Activated CD8-positive, alpha-beta T cell treated with anti-CD3 and anti-CD28 coated beads for 36 hours (primary cell): Measurements from ENCODE around the gene DEPDC5. TPM values are rescaled to one million over a fixed set of nuclear protein-coding genes. Genes with fewer than 3 reads are reported as not detected.

Experiments
- ATAC-seq: fragments of 200-7000 bp; cut with Tn5 transposase; one replicate; pipeline ENCODE4 v1.10.0; 2021; ENCODE audit warnings: mild to moderate bottlenecking, moderate library complexity
- CTCF ChIA-PET: fragments of 350-600 bp; sonication (Branson Sonifier 250); formaldehyde crosslinking; loops from one replicate; lab custom pipeline; 2021; ENCODE audit warnings: antibody characterized with exemption; lab: Charles Lee
- POLR2A ChIA-PET: fragments of 350-600 bp; sonication (Branson Sonifier 250); formaldehyde crosslinking; loops from one replicate; lab custom pipeline; 2021; ENCODE audit warnings: antibody characterized with exemption; lab: Charles Lee
- DNase-seq: peaks from one replicate; pipeline ENCODE4 v3.0.0-alpha.2; 2020
- H3K27ac Mint-ChIP-seq: one replicate; pipeline ENCODE4 v1.8.0; 2021; ENCODE audit warnings: mild to moderate bottlenecking, mixed read lengths
- H3K27me3 Mint-ChIP-seq: one replicate; pipeline ENCODE4 v1.8.0; 2021; ENCODE audit warnings: mixed read lengths
- H3K36me3 Mint-ChIP-seq: one replicate; pipeline ENCODE4 v1.8.0; 2021; ENCODE audit warnings: low read depth, mixed read lengths
- H3K4me1 Mint-ChIP-seq: one replicate; pipeline ENCODE4 v1.8.0; 2021; ENCODE audit warnings: low read depth, mixed read lengths
- H3K4me3 Mint-ChIP-seq: one replicate; pipeline ENCODE4 v1.8.0; 2021; ENCODE audit warnings: mild to moderate bottlenecking, moderate library complexity, mixed read lengths
- H3K9me3 Mint-ChIP-seq: one replicate; pipeline ENCODE4 v1.8.0; 2021; ENCODE audit warnings: mixed read lengths
- CTCF ChIP-seq: fragments of 200-600 bp; IDR thresholded peaks from one replicate; pipeline ENCODE4 v1.8.0; 2022; ENCODE audit warnings: antibody characterized with exemption, mild to moderate bottlenecking
- intact Hi-C: fragments of 100-400 bp; cut with micrococcal nuclease; formaldehyde crosslinking; loops from one replicate; pipeline ENCODE4 v1.10.0; 2022
- total RNA-seq, 2 experiments: library from RNA; stranded (reverse); gene quantifications; one replicate each; pipeline ENCODE4 v1.2.3, GENCODE V29; 2021

The DEPDC5 gene
- total RNA-seq, 2 experiments from 2014 or later: 31.6 to 36.4 TPM

GRCh38 chr22:31818481-31819392, 64.9 kb downstream of the DEPDC5 start:
- H3K27me3 Mint-ChIP-seq: no peaks in the 10 kb centered on the region
- TF ChIP-seq CTCF: no peak
- intact Hi-C loops: no loop called here
- DNase-seq (peak; percentile 35), ATAC-seq (peak; percentile 34)
- ChIA-PET POLR2A (interaction anchor here (0.8 to 0.9 kb wide), 2 partner anchors 11 to 16 kb away, joined by 3 to 4 read pairs; no protein-coding TSS in a partner anchor), CTCF (interaction anchor here (1.2 kb wide), 1 partner anchor 152 kb away, joined by 5 read pairs; no protein-coding TSS in a partner anchor)
- peaks cover 17% of the 10 kb centered on the region for H3K4me1 Mint-ChIP-seq
- H3K9me3 Mint-ChIP-seq: no peaks in the 10 kb centered on the region
- H3K4me3 Mint-ChIP-seq: no peak overlapping the region
- peaks cover 52% of the 10 kb centered on the region for H3K36me3 Mint-ChIP-seq
- H3K27ac Mint-ChIP-seq: peak overlapping the region; percentile 9

- TF ChIP-seq CTCF: no peak
- Mint-ChIP-seq H3K27ac (no peak overlapping the region), H3K4me1 (peaks cover 17% of the 10 kb centered on the region), H3K36me3 (peaks cover 51% of the 10 kb centered on the region), H3K27me3 (no peaks in the 10 kb centered on the region), H3K4me3 (no peak overlapping the region), H3K9me3 (no peaks in the 10 kb centered on the region)
- intact Hi-C loops: loop anchor here (10.0 kb wide), 1 partner anchor 156 kb away; the partner anchor contains the start of gene PISD
- POLR2A ChIA-PET: interaction anchor here (0.7 kb wide), 1 partner anchor 14 kb away, joined by 3 read pairs; no protein-coding TSS in a partner anchor
- DNase-seq: no peak
- CTCF ChIA-PET: no interaction called here
- ATAC-seq: no peak
Measured at GRCh38 chr22:31820655-31821054, 66.8 kb downstream of the DEPDC5 start.

- DNase-seq (no peak), ATAC-seq (no peak)
- H3K27me3 Mint-ChIP-seq: no peaks in the 10 kb centered on the region
- H3K36me3 Mint-ChIP-seq: peaks cover 46% of the 10 kb centered on the region
- H3K9me3 Mint-ChIP-seq: no peaks in the 10 kb centered on the region
- intact Hi-C loops: loop anchor here (10.0 kb wide), 1 partner anchor 157 kb away; the partner anchor contains the start of gene PISD
- H3K4me3 Mint-ChIP-seq: no peak overlapping the region
- POLR2A ChIA-PET: no interaction called here
- no peak for TF ChIP-seq CTCF
- no peak overlapping the region for H3K27ac Mint-ChIP-seq
- CTCF ChIA-PET: no interaction called here
- H3K4me1 Mint-ChIP-seq: peaks cover 17% of the 10 kb centered on the region
Measured at GRCh38 chr22:31821572-31821971, 67.8 kb downstream of the DEPDC5 start.

GRCh38 chr22:31822523-31822922, 68.7 kb downstream of the DEPDC5 start:
- ChIA-PET CTCF (no interaction called here), POLR2A (no interaction called here)
- no peak for ATAC-seq
- intact Hi-C loops: loop anchor here (10.0 kb wide), 1 partner anchor 158 kb away; the partner anchor contains the start of gene PISD
- no peak overlapping the region for H3K27ac Mint-ChIP-seq
- DNase-seq: no peak
- H3K27me3 Mint-ChIP-seq: no peaks in the 10 kb centered on the region
- H3K36me3 Mint-ChIP-seq: peaks cover 42% of the 10 kb centered on the region
- H3K4me1 Mint-ChIP-seq: peaks cover 17% of the 10 kb centered on the region
- H3K4me3 Mint-ChIP-seq: no peak overlapping the region
- H3K9me3 Mint-ChIP-seq: no peaks in the 10 kb centered on the region
- no peak for TF ChIP-seq CTCF

GRCh38 chr22:31825513-31825912, 71.7 kb downstream of the DEPDC5 start:
- intact Hi-C loops: loop anchor here (10.0 kb wide), 1 partner anchor 161 kb away; the partner anchor contains the start of gene PISD
- no peak for TF ChIP-seq CTCF
- ChIA-PET CTCF (no interaction called here), POLR2A (no interaction called here)
- DNase-seq (no peak), ATAC-seq (no peak)
- Mint-ChIP-seq H3K36me3 (peaks cover 37% of the 10 kb centered on the region), H3K4me3 (no peak overlapping the region), H3K27me3 (no peaks in the 10 kb centered on the region), H3K27ac (no peak overlapping the region), H3K4me1 (peaks cover 21% of the 10 kb centered on the region), H3K9me3 (no peaks in the 10 kb centered on the region)
